Heart left ventricle (tissue), 13 donors: ENCODE measurements around the gene PHLPP1.

ENCODE experiments used
- CTCF ChIP-seq, 12 donors: fragments of 200-600 bp; sonication (generic) in 4 of 12; IDR thresholded peaks; one replicate each; pipeline versions ENCODE4 v1.5.0 to v1.8.0; 2018 to 2022; ENCODE audit warnings: antibody characterized with exemption in 12 of 12, mild to moderate bottlenecking in 5 of 12
- POLR2A ChIP-seq, 2 donors: fragments of 450-650 bp; IDR thresholded peaks; one replicate each; pipeline ENCODE4 v1.6.1; 2017; ENCODE audit warnings: antibody characterized with exemption in 2 of 2, mild to moderate bottlenecking in 2 of 2, moderate library complexity in 2 of 2
- donor health status: ischemic (EF 13 %, LVEDD 7.1; RV severe dilation, severe dysfunction).
- donor health status: DM: no; HTN: yes; CAD: no.
- donor health status: DM: no; HTN: no; CAD: no.
- donor health status: ischemic (EF 25% LVEDD 6.9; RV normal size, moderate dysfunction).
- donor health status: ischemic (EF 25% LVEDD 5.7; RV mildly dilated, moderate dysfunction).
- donor health status: ischemic (EF 35%, LVEDD 5.7; RV mildly dilated, moderate dysfunction).
- donor health status: nonischemic (EF 11% LVEDD 7.7; RV severe dilation, severe dysfunction).
- donor health status: DM: yes; HTN: yes; CAD: no.
- donor health status: PGD.
- donor health status: ischemic (EF 29% LVEDD 5.4; RV normal size, mild dysfunction).
- donor health status: nonischemic (EF 23%, LVEDD 6.1; RV moderate dilation, normal function).

- no peak for TF ChIP-seq CTCF (IDR thresholded peaks at IDR 0.05)
- TF ChIP-seq POLR2A (IDR thresholded peaks at IDR 0.05), result no peak
These were observed 92.8 kb downstream of the PHLPP1 start for GRCh38 chr18:62808123-62808522.
